HepG2 (cell line): ENCODE results near the gene ACACB. TPM values are rescaled to one million over a fixed set of nuclear protein-coding genes. Genes with fewer than 3 reads are reported as not detected.

ENCODE experiments used
- ARID5B ChIP-seq: IDR thresholded peaks from 2 replicates; pipeline ENCODE4 v1.4.0; 2020; ENCODE audit warnings: mild to moderate bottlenecking, missing genetic modification reagents
- EHMT2 ChIP-seq: fragments of 200-600 bp; sonication (generic); IDR thresholded peaks from 2 replicates; pipeline ENCODE4 v1.7.0; 2017; ENCODE audit warnings: antibody characterized with exemption, low read depth, low read length, borderline replicate concordance
- ELF3 ChIP-seq: IDR thresholded peaks from 2 replicates; pipeline ENCODE4 v1.6.1; 2016; ENCODE audit warnings: missing genetic modification reagents, missing compliant biosample characterization
- FOXJ3 ChIP-seq: sonication (generic); formaldehyde crosslinking; IDR thresholded peaks from 2 replicates; pipeline ENCODE4 v1.4.0; 2020; ENCODE audit warnings: missing genetic modification reagents, mild to moderate bottlenecking, borderline replicate concordance
- KAT2B ChIP-seq: fragments of 150-350 bp; IDR thresholded peaks from 2 replicates; pipeline ENCODE4 v1.6.1; 2014; ENCODE audit warnings: low read depth, low read length, borderline replicate concordance
- NFE2L1 ChIP-seq: sonication (generic); formaldehyde crosslinking; IDR thresholded peaks from 2 replicates; pipeline ENCODE4 v1.4.0; 2020; ENCODE audit warnings: missing genetic modification reagents, mild to moderate bottlenecking, borderline replicate concordance
- PREB ChIP-seq: sonication (generic); formaldehyde crosslinking; IDR thresholded peaks from 2 replicates; pipeline ENCODE4 v1.4.0; 2020; ENCODE audit warnings: missing genetic modification reagents
- SIN3A ChIP-seq: IDR thresholded peaks from 2 replicates; pipeline ENCODE4 v1.6.1; 2011; ENCODE audit warnings: low read depth, mild to moderate bottlenecking, control low read depth, low read length, borderline replicate concordance
- SNRNP70 ChIP-seq: fragments of 200-400 bp; formaldehyde crosslinking; IDR thresholded peaks from 2 replicates; pipeline ENCODE4 v1.6.1; 2017; ENCODE audit warnings: mild to moderate bottlenecking, low read depth, low read length, moderate library complexity
- SOX6 ChIP-seq, 2 experiments: fragments of 450-650 bp in 1 of 2; sonication (generic) in 1 of 2; formaldehyde crosslinking in 1 of 2; IDR thresholded peaks; 2 replicates each; pipeline versions ENCODE4 v1.4.0 to v1.6.1; 2017 to 2020; ENCODE audit warnings: antibody characterized with exemption in 1 of 2, mild to moderate bottlenecking in 1 of 2, missing genetic modification reagents in 1 of 2
- SP1 ChIP-seq, 2 experiments: fragments of 450-650 bp in 1 of 2; sonication (generic) in 1 of 2; formaldehyde crosslinking in 1 of 2; IDR thresholded peaks; 2 replicates each; pipeline versions ENCODE4 v1.4.0 to v1.6.1; 2016 to 2020; ENCODE audit warnings: missing genetic modification reagents in 1 of 2
- TARDBP ChIP-seq: sonication (generic); formaldehyde crosslinking; IDR thresholded peaks from 2 replicates; pipeline ENCODE4 v1.8.0; 2022; ENCODE audit warnings: mild to moderate bottlenecking, missing genetic modification reagents
- ZNF44 ChIP-seq: sonication (generic); formaldehyde crosslinking; IDR thresholded peaks from 2 replicates; pipeline ENCODE4 v1.5.1; 2020; ENCODE audit warnings: mild to moderate bottlenecking, missing genetic modification reagents
- ZNF678 ChIP-seq: sonication (generic); formaldehyde crosslinking; IDR thresholded peaks from 2 replicates; pipeline ENCODE4 v1.4.0; 2020; ENCODE audit warnings: mild to moderate bottlenecking, missing genetic modification reagents
- polyA plus RNA-seq, 8 experiments: library from polyadenylated mRNA; depleted of rRNA in 3 of 8; stranded (reverse) in 7 of 8; unstranded in 1 of 8; fragments of >200 nt; fragmentation: Illumina TruSeq in 4 of 8; extraction: Trizol in 4 of 8; gene quantifications; 2 replicates each; pipeline versions ENCODE4 v1.2.1 to v1.2.3, GENCODE V29; 2011 to 2016; ENCODE audit warnings: low read depth in 4 of 8, missing spikeins in 1 of 8, mixed read lengths in 1 of 8; ENCODE audit not compliant: insufficient read depth in 1 of 8
- total RNA-seq, 5 experiments: library from RNA; depleted of rRNA; stranded (reverse); fragments of >200 nt; fragmentation: Illumina TruSeq; extraction: Trizol; gene quantifications; 2 replicates each; pipeline ENCODE4 v1.2.3, GENCODE V29; 2016; ENCODE audit warnings: low read depth in 1 of 5
- TF ChIP-seq, protein P1 (sequence below): sonication (generic); formaldehyde crosslinking; IDR thresholded peaks from 2 replicates; pipeline ENCODE4 v1.5.1; 2020; ENCODE audit warnings: missing genetic modification reagents, mild to moderate bottlenecking, borderline replicate concordance
- TF ChIP-seq, protein P2 (sequence below): sonication (generic); formaldehyde crosslinking; IDR thresholded peaks from 2 replicates; pipeline ENCODE4 v1.4.0; 2020; ENCODE audit warnings: mild to moderate bottlenecking, missing genetic modification reagents
- TF ChIP-seq, protein P3 (sequence below): sonication (generic); formaldehyde crosslinking; IDR thresholded peaks from 2 replicates; pipeline ENCODE4 v1.5.0; 2020; ENCODE audit warnings: mild to moderate bottlenecking, missing genetic modification reagents

ACACB gene
- total and polyA plus RNA-seq, 2 of the 13 experiments (the other 11 are each of a cell fraction or from before 2014, with no cell fraction given): 6.2 to 8.6 TPM

- TF ChIP-seq, protein P1, sequence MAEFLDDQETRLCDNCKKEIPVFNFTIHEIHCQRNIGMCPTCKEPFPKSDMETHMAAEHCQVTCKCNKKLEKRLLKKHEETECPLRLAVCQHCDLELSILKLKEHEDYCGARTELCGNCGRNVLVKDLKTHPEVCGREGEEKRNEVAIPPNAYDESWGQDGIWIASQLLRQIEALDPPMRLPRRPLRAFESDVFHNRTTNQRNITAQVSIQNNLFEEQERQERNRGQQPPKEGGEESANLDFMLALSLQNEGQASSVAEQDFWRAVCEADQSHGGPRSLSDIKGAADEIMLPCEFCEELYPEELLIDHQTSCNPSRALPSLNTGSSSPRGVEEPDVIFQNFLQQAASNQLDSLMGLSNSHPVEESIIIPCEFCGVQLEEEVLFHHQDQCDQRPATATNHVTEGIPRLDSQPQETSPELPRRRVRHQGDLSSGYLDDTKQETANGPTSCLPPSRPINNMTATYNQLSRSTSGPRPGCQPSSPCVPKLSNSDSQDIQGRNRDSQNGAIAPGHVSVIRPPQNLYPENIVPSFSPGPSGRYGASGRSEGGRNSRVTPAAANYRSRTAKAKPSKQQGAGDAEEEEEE: no peak
- TF ChIP-seq ZNF44 (CRISPR knock-in tag): no peak
- no peak for TF ChIP-seq ELF3
- TF ChIP-seq, protein P2, sequence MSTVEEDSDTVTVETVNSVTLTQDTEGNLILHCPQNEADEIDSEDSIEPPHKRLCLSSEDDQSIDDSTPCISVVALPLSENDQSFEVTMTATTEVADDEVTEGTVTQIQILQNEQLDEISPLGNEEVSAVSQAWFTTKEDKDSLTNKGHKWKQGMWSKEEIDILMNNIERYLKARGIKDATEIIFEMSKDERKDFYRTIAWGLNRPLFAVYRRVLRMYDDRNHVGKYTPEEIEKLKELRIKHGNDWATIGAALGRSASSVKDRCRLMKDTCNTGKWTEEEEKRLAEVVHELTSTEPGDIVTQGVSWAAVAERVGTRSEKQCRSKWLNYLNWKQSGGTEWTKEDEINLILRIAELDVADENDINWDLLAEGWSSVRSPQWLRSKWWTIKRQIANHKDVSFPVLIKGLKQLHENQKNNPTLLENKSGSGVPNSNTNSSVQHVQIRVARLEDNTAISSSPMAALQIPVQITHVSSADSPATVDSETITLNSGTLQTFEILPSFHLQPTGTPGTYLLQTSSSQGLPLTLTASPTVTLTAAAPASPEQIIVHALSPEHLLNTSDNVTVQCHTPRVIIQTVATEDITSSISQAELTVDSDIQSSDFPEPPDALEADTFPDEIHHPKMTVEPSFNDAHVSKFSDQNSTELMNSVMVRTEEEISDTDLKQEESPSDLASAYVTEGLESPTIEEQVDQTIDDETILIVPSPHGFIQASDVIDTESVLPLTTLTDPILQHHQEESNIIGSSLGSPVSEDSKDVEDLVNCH (CRISPR knock-in tag): no peak
- TF ChIP-seq, protein P3, sequence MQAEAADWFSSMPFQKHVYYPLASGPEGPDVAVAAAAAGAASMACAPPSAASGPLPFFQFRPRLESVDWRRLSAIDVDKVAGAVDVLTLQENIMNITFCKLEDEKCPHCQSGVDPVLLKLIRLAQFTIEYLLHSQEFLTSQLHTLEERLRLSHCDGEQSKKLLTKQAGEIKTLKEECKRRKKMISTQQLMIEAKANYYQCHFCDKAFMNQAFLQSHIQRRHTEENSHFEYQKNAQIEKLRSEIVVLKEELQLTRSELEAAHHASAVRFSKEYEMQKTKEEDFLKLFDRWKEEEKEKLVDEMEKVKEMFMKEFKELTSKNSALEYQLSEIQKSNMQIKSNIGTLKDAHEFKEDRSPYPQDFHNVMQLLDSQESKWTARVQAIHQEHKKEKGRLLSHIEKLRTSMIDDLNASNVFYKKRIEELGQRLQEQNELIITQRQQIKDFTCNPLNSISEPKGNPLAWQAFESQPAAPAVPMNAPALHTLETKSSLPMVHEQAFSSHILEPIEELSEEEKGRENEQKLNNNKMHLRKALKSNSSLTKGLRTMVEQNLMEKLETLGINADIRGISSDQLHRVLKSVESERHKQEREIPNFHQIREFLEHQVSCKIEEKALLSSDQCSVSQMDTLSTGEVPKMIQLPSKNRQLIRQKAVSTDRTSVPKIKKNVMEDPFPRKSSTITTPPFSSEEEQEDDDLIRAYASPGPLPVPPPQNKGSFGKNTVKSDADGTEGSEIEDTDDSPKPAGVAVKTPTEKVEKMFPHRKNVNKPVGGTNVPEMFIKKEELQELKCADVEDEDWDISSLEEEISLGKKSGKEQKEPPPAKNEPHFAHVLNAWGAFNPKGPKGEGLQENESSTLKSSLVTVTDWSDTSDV (CRISPR knock-in tag): no peak
- TF ChIP-seq SIN3A: peak; percentile 45; the same call in 1 of the 2 replicates
- no peak for TF ChIP-seq KAT2B
- no peak for TF ChIP-seq SNRNP70
- no peak for TF ChIP-seq SOX6 (IDR thresholded peaks at IDR 0.05)
- peak; percentile 56 for TF ChIP-seq SOX6 (CRISPR knock-in tag; IDR thresholded peaks at IDR 0.05)
- TF ChIP-seq EHMT2: no peak
- no peak for TF ChIP-seq SP1 (IDR thresholded peaks at IDR 0.05)
- TF ChIP-seq SP1 (CRISPR knock-in tag; IDR thresholded peaks at IDR 0.05): peak; percentile 47; the same call in 1 of the 2 replicates
- no peak; the same call in 1 of the 2 replicates for TF ChIP-seq FOXJ3 (CRISPR knock-in tag)
- TF ChIP-seq ARID5B: peak; percentile 49; the same call in 1 of the 2 replicates
- TF ChIP-seq TARDBP (CRISPR knock-in tag): no peak
- no peak for TF ChIP-seq PREB (CRISPR knock-in tag)
- no peak for TF ChIP-seq NFE2L1
- TF ChIP-seq ZNF678 (CRISPR knock-in tag): no peak
Measured at GRCh38 chr12:109110988-109111495, 5.3 kb upstream of the ACACB start (continued).
